ENCODE data around the gene REG1A.

The REG1A gene

DNA sequence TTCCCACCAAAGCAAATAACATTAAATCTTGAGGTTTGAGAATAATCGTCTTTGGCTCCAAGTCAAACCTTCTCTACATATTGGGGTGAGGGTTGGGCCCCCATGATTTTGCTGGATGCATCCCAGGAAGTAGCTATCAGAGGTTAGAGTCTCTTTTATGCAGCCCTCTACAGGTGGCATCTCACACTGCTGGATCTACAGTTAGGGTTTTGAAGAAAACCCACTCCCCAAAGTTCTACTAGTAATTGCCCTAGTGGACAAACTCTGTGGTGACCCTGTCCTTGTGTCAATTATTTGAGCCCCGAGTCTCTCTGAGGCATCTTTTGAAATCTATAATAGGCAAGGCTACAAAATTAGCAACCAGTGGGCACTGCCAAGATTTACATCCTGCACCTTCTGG, 15.0 kb upstream of the REG1A start:
- DNase-seq (ENCODE audit: low read depth, low spot score), result no peak
- Histone ChIP-seq H3K4me1 (ENCODE audit: insufficient read depth, insufficient read length) (no peaks in the 10 kb centered on the region), H3K27me3 (ENCODE audit: insufficient read depth, insufficient read length) (no peaks in the 10 kb centered on the region), H3K4me3 (ENCODE audit: insufficient read length, low read depth) (no peak overlapping the region), H3K9me3 (ENCODE audit: insufficient read depth, low read length) (no peaks in the 10 kb centered on the region), H3K36me3 (ENCODE audit: insufficient read depth, insufficient read length, low read length) (no peaks in the 10 kb centered on the region), H3K9ac (ENCODE audit: insufficient read length, low read depth) (no peak overlapping the region)
- no peak for TF ChIP-seq SUZ12 (IDR thresholded peaks at IDR 0.05; ENCODE audit: extremely low read depth, insufficient read depth, insufficient read length)
- no peak for TF ChIP-seq ZNF274 (IDR thresholded peaks at IDR 0.05; ENCODE audit: low read depth, low read length)
- no peak for TF ChIP-seq YY1 (IDR thresholded peaks at IDR 0.05; ENCODE audit: insufficient read depth, insufficient read length)

DNA sequence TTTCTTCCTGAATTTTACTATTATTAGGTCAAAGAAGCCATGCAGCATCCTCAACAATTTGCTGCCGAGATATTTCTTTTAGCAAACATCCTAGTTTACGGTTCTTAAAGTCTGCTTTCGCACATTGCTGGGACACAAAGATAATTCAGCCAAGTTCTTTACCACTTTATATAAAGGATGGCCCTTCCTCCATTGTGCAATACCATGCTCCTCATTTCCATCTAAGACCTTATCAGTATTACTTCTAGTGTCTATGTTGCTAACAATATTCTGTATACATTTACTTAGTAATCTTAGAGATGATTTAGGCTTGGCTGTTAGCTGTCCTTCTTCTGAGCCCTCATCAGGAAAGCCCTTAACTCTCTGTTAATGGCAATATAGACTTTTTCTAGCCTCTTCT, 8.0 kb upstream of the REG1A start:
- Histone ChIP-seq H3K4me3 (ENCODE audit: insufficient read length, low read depth) (no peak overlapping the region), H3K9me3 (ENCODE audit: insufficient read depth, low read length) (no peaks in the 10 kb centered on the region), H3K9ac (ENCODE audit: insufficient read length, low read depth) (no peak overlapping the region), H3K4me1 (ENCODE audit: insufficient read depth, insufficient read length) (no peaks in the 10 kb centered on the region), H3K27me3 (ENCODE audit: insufficient read depth, insufficient read length) (no peaks in the 10 kb centered on the region), H3K36me3 (ENCODE audit: insufficient read depth, insufficient read length, low read length) (no peaks in the 10 kb centered on the region)
- no peak for DNase-seq (ENCODE audit: low read depth, low spot score)
- TF ChIP-seq YY1 (IDR thresholded peaks at IDR 0.05; ENCODE audit: insufficient read depth, insufficient read length) (no peak), ZNF274 (IDR thresholded peaks at IDR 0.05; ENCODE audit: low read depth, low read length) (no peak), SUZ12 (IDR thresholded peaks at IDR 0.05; ENCODE audit: extremely low read depth, insufficient read depth, insufficient read length) (no peak)

DNA sequence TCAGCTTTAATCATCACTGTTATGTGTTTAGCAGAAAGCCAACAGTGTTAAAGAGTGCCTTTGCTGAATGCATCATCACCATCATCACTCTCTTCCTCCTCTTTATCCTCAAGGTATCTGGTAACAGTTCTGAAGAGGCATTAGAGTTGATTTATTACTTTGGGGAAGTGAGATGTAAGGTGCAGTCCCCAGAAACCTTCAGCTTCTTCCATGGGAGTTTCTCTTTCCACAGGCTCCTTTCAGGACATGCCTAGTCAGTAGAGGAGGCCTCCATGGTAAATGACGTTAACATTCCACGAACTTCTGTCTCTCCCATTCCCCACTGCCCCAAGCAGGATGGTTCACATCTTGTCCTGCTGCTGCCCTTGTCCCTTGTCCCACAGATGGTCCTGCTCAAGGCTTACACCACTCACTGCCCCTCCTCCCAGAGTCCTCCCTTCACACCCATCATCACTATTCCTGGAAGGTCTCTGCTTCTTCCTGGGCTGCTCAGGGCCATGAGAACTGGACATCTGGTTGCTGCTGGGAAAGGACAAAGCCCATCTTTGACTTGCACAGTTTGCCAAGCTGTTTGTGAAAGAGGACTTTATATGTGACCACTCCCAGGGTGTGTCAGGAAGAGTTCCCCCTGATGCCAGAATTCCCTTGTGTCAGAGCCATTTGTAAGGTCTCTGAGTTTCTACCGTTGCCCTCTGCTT, 5.3 kb upstream of the REG1A start:
- no peaks in the 10 kb centered on the region for H3K36me3 ChIP-seq (ENCODE audit: insufficient read depth, insufficient read length, low read length)
- no peak for TF ChIP-seq YY1 (IDR thresholded peaks at IDR 0.05; ENCODE audit: insufficient read depth, insufficient read length)
- TF ChIP-seq SUZ12 (IDR thresholded peaks at IDR 0.05; ENCODE audit: extremely low read depth, insufficient read depth, insufficient read length), result no peak
- no peak for TF ChIP-seq ZNF274 (IDR thresholded peaks at IDR 0.05; ENCODE audit: low read depth, low read length)
- no peak for DNase-seq (ENCODE audit: low read depth, low spot score)

DNA sequence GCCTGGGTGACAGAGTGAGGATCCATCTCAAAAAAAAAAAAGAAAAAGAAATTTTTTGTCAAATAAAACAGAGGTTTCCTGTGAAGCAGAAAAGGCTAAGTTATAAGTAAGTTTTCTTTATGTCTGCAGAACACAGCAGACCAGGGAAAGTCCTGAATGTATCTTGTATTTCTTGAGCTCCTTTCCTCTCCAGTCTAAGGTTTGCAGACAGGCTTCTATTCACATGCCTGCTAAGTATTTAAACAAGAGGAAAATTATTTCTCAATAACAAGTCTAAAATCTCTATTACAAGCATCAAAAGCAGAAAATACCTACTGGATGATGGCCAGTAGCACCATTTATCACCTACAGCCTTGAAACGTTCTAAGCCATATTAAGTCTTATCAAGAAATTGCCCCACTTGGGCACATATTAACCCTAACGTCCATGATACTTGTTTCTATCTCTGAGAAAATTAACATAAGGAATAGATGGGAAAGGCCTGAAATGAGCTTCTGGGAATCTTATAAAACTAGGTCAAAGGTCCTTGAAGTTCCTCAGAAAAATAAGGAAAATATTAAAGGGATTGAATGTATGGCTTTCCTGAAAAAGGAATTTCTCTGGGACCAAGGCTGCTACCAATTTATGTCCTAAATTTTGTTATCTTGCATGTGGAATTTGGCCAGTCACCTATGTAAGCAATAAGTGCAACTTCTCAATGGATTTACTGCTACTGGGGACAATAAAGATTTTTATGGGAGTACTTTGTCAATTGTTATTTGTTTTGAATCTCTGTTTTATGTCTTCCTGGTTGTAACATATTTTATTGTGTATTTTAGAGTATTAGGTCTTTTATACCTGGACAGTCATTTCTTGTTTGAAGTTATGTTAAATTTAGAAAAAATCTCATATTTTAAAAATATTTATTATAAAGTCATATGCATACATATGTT, 3.0 kb upstream of the REG1A start:
- no peaks in the 10 kb centered on the region for H3K9me3 ChIP-seq (ENCODE audit: insufficient read depth, low read length)
- TF ChIP-seq SUZ12 (IDR thresholded peaks at IDR 0.05; ENCODE audit: extremely low read depth, insufficient read depth, insufficient read length), result no peak
- TF ChIP-seq ZNF274 (IDR thresholded peaks at IDR 0.05; ENCODE audit: low read depth, low read length), result no peak
- TF ChIP-seq YY1 (IDR thresholded peaks at IDR 0.05; ENCODE audit: insufficient read depth, insufficient read length), result no peak

More for the DNA sequence above, 5.3 kb upstream of the REG1A start:
- no peaks in the 10 kb centered on the region for H3K9me3 ChIP-seq (ENCODE audit: insufficient read depth, low read length)
- no peaks in the 10 kb centered on the region for H3K27me3 ChIP-seq (ENCODE audit: insufficient read depth, insufficient read length)
- H3K4me3 ChIP-seq (ENCODE audit: insufficient read length, low read depth), result no peak overlapping the region
- H3K9ac ChIP-seq (ENCODE audit: insufficient read length, low read depth), result no peak overlapping the region
- H3K4me1 ChIP-seq (ENCODE audit: insufficient read depth, insufficient read length), result no peaks in the 10 kb centered on the region

DNA sequence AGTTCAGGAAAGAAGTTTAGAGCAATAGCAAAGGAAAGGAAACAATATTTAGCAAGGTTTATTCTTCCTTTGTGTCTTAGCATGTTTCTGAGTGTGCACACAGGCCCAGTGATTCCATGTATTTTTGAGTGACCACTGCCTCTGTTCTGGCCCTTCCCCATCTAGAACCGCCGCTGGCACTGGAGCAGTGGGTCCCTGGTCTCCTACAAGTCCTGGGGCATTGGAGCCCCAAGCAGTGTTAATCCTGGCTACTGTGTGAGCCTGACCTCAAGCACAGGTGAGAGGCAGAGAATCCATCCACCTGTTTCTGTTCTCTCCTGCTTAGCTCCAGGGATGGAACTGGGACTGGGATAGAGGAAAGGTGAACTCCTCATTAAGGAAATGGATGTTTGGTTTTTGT, 2.4 kb downstream of the REG1A start:
- Histone ChIP-seq H3K27me3 (ENCODE audit: insufficient read depth, insufficient read length) (no peaks in the 10 kb centered on the region), H3K4me1 (ENCODE audit: insufficient read depth, insufficient read length) (no peaks in the 10 kb centered on the region), H3K36me3 (ENCODE audit: insufficient read depth, insufficient read length, low read length) (no peaks in the 10 kb centered on the region), H3K9ac (ENCODE audit: insufficient read length, low read depth) (no peak overlapping the region), H3K4me3 (ENCODE audit: insufficient read length, low read depth) (no peak overlapping the region), H3K9me3 (ENCODE audit: insufficient read depth, low read length) (no peaks in the 10 kb centered on the region)
- no peak for TF ChIP-seq SUZ12 (IDR thresholded peaks at IDR 0.05; ENCODE audit: extremely low read depth, insufficient read depth, insufficient read length)
- TF ChIP-seq YY1 (IDR thresholded peaks at IDR 0.05; ENCODE audit: insufficient read depth, insufficient read length), result no peak
- TF ChIP-seq ZNF274 (IDR thresholded peaks at IDR 0.05; ENCODE audit: low read depth, low read length), result no peak
- DNase-seq (ENCODE audit: low read depth, low spot score), result no peak

More for the DNA sequence above, 3.0 kb upstream of the REG1A start:
- H3K4me3 ChIP-seq (ENCODE audit: insufficient read length, low read depth), result no peak overlapping the region
- no peaks in the 10 kb centered on the region for H3K4me1 ChIP-seq (ENCODE audit: insufficient read depth, insufficient read length)
- H3K9ac ChIP-seq (ENCODE audit: insufficient read length, low read depth), result no peak overlapping the region
- DNase-seq (ENCODE audit: low read depth, low spot score), result no peak
- H3K36me3 ChIP-seq (ENCODE audit: insufficient read depth, insufficient read length, low read length), result no peaks in the 10 kb centered on the region
- H3K27me3 ChIP-seq (ENCODE audit: insufficient read depth, insufficient read length), result no peaks in the 10 kb centered on the region

DNA sequence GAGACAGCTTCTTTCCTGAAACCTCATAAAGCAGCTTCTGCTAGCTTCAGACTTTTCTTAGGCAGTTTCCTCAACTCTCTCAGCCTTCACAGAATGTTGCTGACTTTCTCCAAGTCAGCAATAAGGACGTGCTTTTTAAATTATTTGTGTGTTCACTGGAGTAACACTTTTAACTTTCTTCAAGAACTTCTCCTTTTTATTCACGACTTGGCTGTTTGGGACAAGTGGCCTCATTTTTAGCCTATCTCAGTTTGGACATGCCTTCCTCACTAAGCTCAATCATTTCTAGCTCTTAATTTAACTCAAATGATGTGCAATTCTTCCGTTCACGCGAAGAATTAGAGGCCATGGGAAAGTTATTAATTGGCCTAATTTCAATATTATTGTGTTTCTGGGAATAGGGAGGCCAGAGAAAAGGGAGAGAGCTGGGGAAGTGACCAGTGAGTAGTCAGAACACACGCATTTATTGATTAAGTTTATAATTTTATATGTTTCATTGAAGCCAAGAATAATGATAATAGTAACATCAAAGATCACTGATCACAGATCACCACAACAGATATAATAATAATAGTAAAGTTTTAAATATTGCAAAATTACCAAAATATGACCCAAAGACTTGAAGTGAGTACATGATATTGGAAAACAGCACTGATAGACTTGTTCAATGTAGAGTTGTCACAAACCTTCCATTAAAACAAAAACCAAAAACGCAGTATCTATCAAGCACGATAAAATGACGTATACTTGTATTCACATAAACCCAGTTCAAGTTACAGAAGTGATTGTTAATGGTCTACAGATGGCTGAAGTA, 4.8 kb downstream of the REG1A start:
- H3K4me3 ChIP-seq (ENCODE audit: insufficient read length, low read depth), result no peak overlapping the region

More for the DNA sequence above, 4.8 kb downstream of the REG1A start:
- TF ChIP-seq YY1 (IDR thresholded peaks at IDR 0.05; ENCODE audit: insufficient read depth, insufficient read length) (no peak), ZNF274 (IDR thresholded peaks at IDR 0.05; ENCODE audit: low read depth, low read length) (no peak), SUZ12 (IDR thresholded peaks at IDR 0.05; ENCODE audit: extremely low read depth, insufficient read depth, insufficient read length) (no peak)
- Histone ChIP-seq H3K9me3 (ENCODE audit: insufficient read depth, low read length) (no peaks in the 10 kb centered on the region), H3K9ac (ENCODE audit: insufficient read length, low read depth) (no peak overlapping the region), H3K4me1 (ENCODE audit: insufficient read depth, insufficient read length) (no peaks in the 10 kb centered on the region), H3K36me3 (ENCODE audit: insufficient read depth, insufficient read length, low read length) (no peaks in the 10 kb centered on the region), H3K27me3 (ENCODE audit: insufficient read depth, insufficient read length) (no peaks in the 10 kb centered on the region)
- no peak for DNase-seq (ENCODE audit: low read depth, low spot score)
